ENCODE measurements around the gene RNF5. TPM values are rescaled to one million over a fixed set of nuclear protein-coding genes. Genes with fewer than 3 reads are reported as not detected.

RNF5 gene
- total RNA-seq, 3 donors from 2014 or later (not counting 1 experiment from before 2014, with no cell fraction given), result 35.1 to 39.2 (median 36.6) TPM

DNA sequence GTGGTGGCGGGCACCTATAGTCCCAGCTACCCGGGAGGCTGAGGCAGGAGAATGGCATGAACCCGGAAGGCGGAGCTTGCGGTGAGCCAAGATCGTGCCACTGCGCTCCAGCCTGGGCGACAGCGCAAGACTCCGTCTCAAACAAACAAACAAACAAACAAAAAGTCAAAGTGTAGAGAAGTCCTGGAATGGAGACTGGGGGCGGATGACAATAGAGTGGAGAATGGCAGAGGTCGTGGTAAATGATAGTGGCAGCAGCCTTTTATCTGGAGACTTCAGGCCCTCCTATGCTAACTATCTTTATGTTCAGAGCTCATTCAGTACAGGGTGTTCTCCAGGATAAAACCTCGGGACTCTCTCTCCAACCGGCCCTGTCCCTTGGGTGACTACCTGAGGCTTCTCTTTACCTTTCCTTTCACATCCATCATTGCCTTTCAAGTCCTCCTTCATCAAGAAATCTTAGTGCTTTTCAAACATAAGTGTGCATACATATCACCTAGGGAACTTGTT, 46.7 kb upstream of the RNF5 start:
- intact Hi-C loops (cut with micrococcal nuclease), result loop anchor here (2.0 kb wide), 1 partner anchor 17 kb away; no protein-coding TSS in a partner anchor
- Mint-ChIP-seq H3K4me1 (peaks cover 34 to 40% of the 10 kb centered on the region in 2 donors), H3K4me3 (peak overlapping the region; percentile 26), H3K36me3 (no peaks in the 10 kb centered on the region), H3K27ac (peak overlapping the region in 1 of 2 donors; percentile 61), H3K9me3 (no peaks in the 10 kb centered on the region), H3K27me3 (ENCODE audit: low read depth in 2 of 2) (peaks cover 5 to 8% of the 10 kb centered on the region in 2 donors)
- ATAC-seq (no peak), DNase-seq (no peak)
- TF ChIP-seq, protein P1, sequence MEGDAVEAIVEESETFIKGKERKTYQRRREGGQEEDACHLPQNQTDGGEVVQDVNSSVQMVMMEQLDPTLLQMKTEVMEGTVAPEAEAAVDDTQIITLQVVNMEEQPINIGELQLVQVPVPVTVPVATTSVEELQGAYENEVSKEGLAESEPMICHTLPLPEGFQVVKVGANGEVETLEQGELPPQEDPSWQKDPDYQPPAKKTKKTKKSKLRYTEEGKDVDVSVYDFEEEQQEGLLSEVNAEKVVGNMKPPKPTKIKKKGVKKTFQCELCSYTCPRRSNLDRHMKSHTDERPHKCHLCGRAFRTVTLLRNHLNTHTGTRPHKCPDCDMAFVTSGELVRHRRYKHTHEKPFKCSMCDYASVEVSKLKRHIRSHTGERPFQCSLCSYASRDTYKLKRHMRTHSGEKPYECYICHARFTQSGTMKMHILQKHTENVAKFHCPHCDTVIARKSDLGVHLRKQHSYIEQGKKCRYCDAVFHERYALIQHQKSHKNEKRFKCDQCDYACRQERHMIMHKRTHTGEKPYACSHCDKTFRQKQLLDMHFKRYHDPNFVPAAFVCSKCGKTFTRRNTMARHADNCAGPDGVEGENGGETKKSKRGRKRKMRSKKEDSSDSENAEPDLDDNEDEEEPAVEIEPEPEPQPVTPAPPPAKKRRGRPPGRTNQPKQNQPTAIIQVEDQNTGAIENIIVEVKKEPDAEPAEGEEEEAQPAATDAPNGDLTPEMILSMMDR (IDR thresholded peaks at IDR 0.05), result no peak
- WGBS (ENCODE audit: insufficient coverage), result 97% methylated on average over 14 of the region's 14 CpGs
- Histone ChIP-seq H3K27ac (ENCODE audit: low read length) (no peak overlapping the region), H3K4me3 (ENCODE audit: low read length) (no peak overlapping the region), H3K27me3 (ENCODE audit: control insufficient read depth, insufficient read depth, low read length) (no peaks in the 10 kb centered on the region), H3K9me3 (ENCODE audit: control insufficient read depth, insufficient read depth, low read length) (no peaks in the 10 kb centered on the region), H3K4me1 (ENCODE audit: control insufficient read depth, insufficient read depth, low read length) (peaks cover 37% of the 10 kb centered on the region), H3K36me3 (ENCODE audit: control insufficient read depth, insufficient read depth, low read length) (peaks cover under 1% of the 10 kb centered on the region)

GRCh38 chr6:32132110-32132509, 46.1 kb upstream of the RNF5 start:
- Histone ChIP-seq H3K27ac (ENCODE audit: low read length) (no peak overlapping the region), H3K36me3 (ENCODE audit: control insufficient read depth, insufficient read depth, low read length) (no peaks in the 10 kb centered on the region), H3K27me3 (ENCODE audit: control insufficient read depth, insufficient read depth, low read length) (no peaks in the 10 kb centered on the region), H3K4me3 (ENCODE audit: low read length) (no peak overlapping the region), H3K4me1 (ENCODE audit: control insufficient read depth, insufficient read depth, low read length) (peaks cover 33% of the 10 kb centered on the region), H3K9me3 (ENCODE audit: control insufficient read depth, insufficient read depth, low read length) (no peaks in the 10 kb centered on the region)
- peaks cover 5 to 8% of the 10 kb centered on the region in 2 donors for H3K27me3 Mint-ChIP-seq (ENCODE audit: low read depth in 2 of 2)
- no peak for ATAC-seq
- H3K36me3 Mint-ChIP-seq, result no peaks in the 10 kb centered on the region
- TF ChIP-seq, protein P1 (IDR thresholded peaks at IDR 0.05), result no peak
- no peak for DNase-seq
- H3K4me1 Mint-ChIP-seq, result peaks cover 28 to 34% of the 10 kb centered on the region in 2 donors
- peak overlapping the region in 1 of 2 donors; percentile 61 for H3K27ac Mint-ChIP-seq
- no peak overlapping the region for H3K4me3 Mint-ChIP-seq
- H3K9me3 Mint-ChIP-seq, result no peaks in the 10 kb centered on the region
- intact Hi-C loops (cut with micrococcal nuclease), result no loop called here

DNA sequence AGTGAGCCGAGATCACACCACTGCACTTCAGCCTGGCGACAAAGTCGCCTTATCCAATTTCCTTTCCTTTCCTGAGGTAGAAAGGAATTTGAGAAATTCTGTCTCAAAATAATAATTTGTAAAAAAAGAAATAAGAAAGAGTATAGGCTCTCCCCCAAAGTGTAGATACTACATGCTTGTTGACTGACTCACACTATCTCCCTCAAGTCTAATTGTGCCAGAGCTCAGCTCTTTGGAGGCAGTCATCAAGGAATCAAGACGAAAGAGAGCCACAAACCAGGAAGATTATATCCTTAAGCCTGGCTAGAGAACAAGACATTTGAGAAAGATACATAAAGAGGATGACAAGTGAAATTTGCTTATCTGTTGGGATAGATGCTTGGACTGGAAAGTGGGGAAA, 44.4 kb upstream of the RNF5 start:
- intact Hi-C loops (cut with micrococcal nuclease), result no loop called here

More for the DNA sequence above, 44.4 kb upstream of the RNF5 start:
- no peaks in the 10 kb centered on the region for H3K9me3 ChIP-seq (ENCODE audit: control insufficient read depth, insufficient read depth, low read length)
- Mint-ChIP-seq H3K4me1 (peaks cover 17% of the 10 kb centered on the region in 2 donors), H3K9me3 (no peaks in the 10 kb centered on the region), H3K36me3 (no peaks in the 10 kb centered on the region), H3K4me3 (no peak overlapping the region), H3K27me3 (ENCODE audit: low read depth in 2 of 2) (peaks cover 5 to 8% of the 10 kb centered on the region in 2 donors), H3K27ac (no peak overlapping the region)
- H3K4me3 ChIP-seq (ENCODE audit: low read length), result no peak overlapping the region
- ATAC-seq (no peak), DNase-seq (no peak)
- TF ChIP-seq, protein P1 (IDR thresholded peaks at IDR 0.05), result no peak
- H3K4me1 ChIP-seq (ENCODE audit: control insufficient read depth, insufficient read depth, low read length), result peaks cover 18% of the 10 kb centered on the region
- no peak overlapping the region for H3K27ac ChIP-seq (ENCODE audit: low read length)
- H3K36me3 ChIP-seq (ENCODE audit: control insufficient read depth, insufficient read depth, low read length), result no peaks in the 10 kb centered on the region
- 83% methylated on average over 1 of the region's 4 CpGs for WGBS (ENCODE audit: insufficient coverage)
- no peaks in the 10 kb centered on the region for H3K27me3 ChIP-seq (ENCODE audit: control insufficient read depth, insufficient read depth, low read length)

All from natural killer cell (primary cell).